GM13977 (cell line): Measurements from ENCODE around the gene IQCH.

ENCODE experiments used
- DNase-seq: peaks from one replicate; pipeline ENCODE4 v3.0.0; 2012; ENCODE audit warnings: low spot score
- in situ Hi-C: fragments of 300-500 bp; cut with MboI; formaldehyde crosslinking; loops from one replicate; pipeline ENCODE4 v1.12.0; 2022; ENCODE audit warnings: low sequenced_read_pairs, low pct_unique_long_range_greater_than_20kb, mixed read lengths, inconsistent platforms; ENCODE audit not compliant: unreplicated experiment
- TF ChIP-seq, protein P1 (sequence below): IDR thresholded peaks from 2 replicates; pipeline ENCODE4 v1.5.1; 2012; ENCODE audit warnings: mild to moderate bottlenecking, control low read depth; ENCODE audit not compliant: insufficient read depth; ENCODE audit errors: extremely low read depth, missing control alignments

IQCH gene

DNA sequence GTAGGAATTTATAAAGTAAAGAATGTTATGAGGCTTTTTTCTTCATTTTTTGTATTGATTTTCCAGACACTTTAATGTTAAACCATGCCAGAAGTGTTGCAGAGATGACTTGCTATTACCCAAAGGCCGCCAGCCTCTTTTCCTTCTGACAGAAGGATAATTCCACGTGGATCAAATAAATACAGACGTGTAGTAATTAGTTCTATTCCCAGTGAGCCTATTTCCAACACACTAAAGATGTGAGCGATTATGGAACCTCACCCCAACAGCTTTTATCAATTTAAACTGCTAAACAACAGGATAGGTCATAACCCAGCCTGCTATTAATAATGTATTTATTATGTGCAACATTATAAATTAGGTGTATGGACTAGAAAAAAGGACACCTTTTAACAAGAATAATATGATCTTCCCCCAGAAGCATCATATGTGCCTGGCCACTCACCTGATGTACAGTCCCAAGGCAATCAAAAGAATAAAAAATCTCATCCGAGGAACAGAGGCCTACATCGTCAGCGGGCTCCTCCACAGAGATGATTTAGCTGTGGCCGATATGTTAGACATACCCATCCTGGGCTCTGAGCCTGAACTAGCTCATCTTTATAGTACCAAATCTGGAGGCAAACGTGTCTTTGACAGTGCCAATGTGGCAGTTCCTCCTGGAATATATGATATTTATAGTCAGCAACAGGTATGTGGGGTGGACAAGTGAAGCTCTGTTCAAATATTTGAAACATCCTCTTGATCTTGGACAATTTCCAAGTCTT lies 140.5 kb downstream of the IQCH start:
- no peak for DNase-seq
- in situ Hi-C loops: no loop called here
- TF ChIP-seq, protein P1, sequence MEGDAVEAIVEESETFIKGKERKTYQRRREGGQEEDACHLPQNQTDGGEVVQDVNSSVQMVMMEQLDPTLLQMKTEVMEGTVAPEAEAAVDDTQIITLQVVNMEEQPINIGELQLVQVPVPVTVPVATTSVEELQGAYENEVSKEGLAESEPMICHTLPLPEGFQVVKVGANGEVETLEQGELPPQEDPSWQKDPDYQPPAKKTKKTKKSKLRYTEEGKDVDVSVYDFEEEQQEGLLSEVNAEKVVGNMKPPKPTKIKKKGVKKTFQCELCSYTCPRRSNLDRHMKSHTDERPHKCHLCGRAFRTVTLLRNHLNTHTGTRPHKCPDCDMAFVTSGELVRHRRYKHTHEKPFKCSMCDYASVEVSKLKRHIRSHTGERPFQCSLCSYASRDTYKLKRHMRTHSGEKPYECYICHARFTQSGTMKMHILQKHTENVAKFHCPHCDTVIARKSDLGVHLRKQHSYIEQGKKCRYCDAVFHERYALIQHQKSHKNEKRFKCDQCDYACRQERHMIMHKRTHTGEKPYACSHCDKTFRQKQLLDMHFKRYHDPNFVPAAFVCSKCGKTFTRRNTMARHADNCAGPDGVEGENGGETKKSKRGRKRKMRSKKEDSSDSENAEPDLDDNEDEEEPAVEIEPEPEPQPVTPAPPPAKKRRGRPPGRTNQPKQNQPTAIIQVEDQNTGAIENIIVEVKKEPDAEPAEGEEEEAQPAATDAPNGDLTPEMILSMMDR: no peak

DNA sequence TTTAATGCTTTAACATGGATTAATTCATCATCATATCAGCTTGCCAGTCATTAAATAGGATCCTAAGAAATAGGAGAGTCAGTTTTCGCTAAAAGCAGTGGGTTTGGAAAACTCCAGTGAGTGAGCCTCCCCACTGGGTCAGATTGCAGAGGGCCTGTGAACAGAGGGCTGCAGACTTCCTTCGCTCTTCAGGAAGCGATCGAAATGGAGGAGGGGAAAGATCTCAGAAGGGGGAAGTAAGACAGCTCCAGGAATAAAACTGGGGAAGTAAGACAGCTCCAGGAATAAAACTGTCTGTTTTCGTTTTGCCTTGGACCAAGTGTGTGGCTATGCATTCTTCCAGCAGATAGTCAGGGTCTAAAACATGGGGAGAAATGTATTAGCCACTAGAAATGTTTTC lies 141.5 kb downstream of the IQCH start:
- in situ Hi-C loops: no loop called here
- DNase-seq: no peak
- TF ChIP-seq, protein P1: no peak

DNA sequence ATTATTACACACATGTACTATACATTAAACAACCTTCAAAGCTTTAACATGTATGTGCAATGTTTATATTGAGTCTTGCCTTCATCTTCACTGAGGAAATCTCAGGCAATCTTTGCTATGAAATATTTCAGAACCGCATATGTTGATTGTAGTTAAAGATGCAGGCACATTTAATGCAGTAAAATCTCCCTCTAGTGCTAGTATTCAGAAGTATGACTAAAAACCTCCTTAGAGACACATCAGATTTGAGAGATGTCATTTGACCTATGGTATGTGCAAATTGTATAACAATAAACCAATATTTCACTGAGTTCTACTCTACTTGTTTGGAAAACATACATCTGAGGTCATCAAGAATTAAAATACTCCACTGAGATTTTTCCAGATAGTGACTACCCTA lies 142.6 kb downstream of the IQCH start:
- DNase-seq: no peak
- TF ChIP-seq, protein P1: no peak
- in situ Hi-C loops: no loop called here

DNA sequence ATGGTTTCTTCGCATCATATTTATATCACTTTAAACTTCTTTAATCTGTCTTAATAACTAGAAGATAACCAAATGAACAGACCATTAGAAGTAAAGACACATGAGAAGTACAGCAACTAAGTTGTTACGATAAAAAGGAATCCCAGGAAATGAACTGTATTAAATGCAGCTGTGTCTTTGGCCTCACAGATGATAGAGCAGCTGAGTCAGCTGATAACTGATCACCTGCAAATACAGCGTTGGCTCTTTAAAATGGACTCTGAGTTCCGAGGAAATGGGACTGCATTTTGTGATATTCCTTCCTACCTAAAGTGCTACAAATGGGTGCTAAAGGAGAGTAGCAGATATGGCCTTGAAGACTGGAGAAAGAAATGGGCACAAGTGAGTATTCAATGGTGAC lies 145.3 kb downstream of the IQCH start:
- TF ChIP-seq, protein P1: no peak
- no peak for DNase-seq
- in situ Hi-C loops: no loop called here

DNA sequence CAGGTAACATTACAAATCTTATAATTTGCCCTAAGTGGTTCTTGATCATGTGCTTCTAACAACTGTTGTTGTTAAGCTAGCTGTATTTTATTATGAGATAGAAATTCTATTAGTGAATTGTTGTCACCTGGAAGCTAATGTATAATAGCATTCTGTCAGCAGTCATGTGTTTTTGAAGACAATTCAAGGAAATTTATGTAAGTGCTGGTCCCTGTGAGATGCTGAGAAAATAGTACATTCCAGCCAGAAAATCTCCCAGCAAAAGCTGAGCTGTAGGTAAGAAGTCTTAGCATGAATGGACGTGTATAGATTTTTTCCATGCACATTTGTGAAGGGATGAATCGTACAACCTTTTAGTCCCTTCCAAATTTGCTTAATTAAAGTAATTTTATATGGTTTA lies 146.3 kb downstream of the IQCH start:
- TF ChIP-seq, protein P1: no peak
- DNase-seq: no peak
- in situ Hi-C loops: no loop called here

DNA sequence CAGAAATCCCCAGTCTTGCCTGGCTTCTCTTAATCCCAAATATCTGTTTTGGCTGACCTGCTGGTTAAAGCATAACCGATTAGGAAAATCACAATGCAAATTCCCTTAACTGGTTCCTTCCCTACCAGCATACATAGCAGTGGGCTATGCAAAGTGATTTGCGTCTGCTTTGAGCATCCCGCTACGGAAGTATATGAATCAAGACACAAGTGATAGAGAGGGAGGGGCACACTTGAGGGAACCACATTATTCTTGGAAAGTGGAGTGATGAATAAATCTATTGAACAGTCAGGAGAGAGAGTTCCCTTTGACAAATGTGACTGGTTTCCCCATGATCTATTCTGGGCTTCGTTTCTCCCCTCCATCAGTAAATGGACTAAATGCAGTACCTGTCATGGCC lies 146.8 kb downstream of the IQCH start:
- TF ChIP-seq, protein P1: no peak
- in situ Hi-C loops: no loop called here
- DNase-seq: no peak
